Kidney (tissue), 14 donors: ENCODE data around the gene DPP10. TPM values are rescaled to one million over a fixed set of nuclear protein-coding genes. Genes with fewer than 3 reads are reported as not detected.

ENCODE experiments used
- DNase-seq, 5 donors: peaks; one replicate each; pipeline ENCODE4 v3.0.0-alpha.2; 2013 to 2020
- FAIRE-seq: peaks from 2 replicates; lab custom pipeline; 2012; peaks lifted over from hg19 to GRCh38; lab: Jason Lieb, UNC
- H3K27ac ChIP-seq, 2 donors: one replicate each; pipeline ENCODE4 v1.7.0; 2013; ENCODE audit warnings: low read depth in 2 of 2, low read length in 2 of 2, inconsistent platforms in 1 of 2
- H3K27me3 ChIP-seq: one replicate; pipeline ENCODE4 v1.7.1; 2013; ENCODE audit warnings: low read length, inconsistent platforms; ENCODE audit not compliant: control insufficient read depth, insufficient read depth
- H3K36me3 ChIP-seq, 3 donors: one replicate each; pipeline versions ENCODE4 v1.7.0 to v1.7.1; 2013; ENCODE audit warnings: low read length in 3 of 3, control low read depth in 1 of 3, inconsistent platforms in 1 of 3; ENCODE audit not compliant: insufficient read depth in 3 of 3, control insufficient read depth in 2 of 3
- H3K4me1 ChIP-seq, 3 donors: one replicate each; pipeline versions ENCODE4 v1.7.0 to v1.7.1; 2013; ENCODE audit warnings: low read length in 3 of 3, inconsistent platforms in 1 of 3, low read depth in 1 of 3; ENCODE audit not compliant: control insufficient read depth in 2 of 3, insufficient read depth in 2 of 3
- H3K4me3 ChIP-seq, 3 donors: one replicate each; pipeline versions ENCODE4 v1.7.0 to v1.8.1; 2013; ENCODE audit warnings: low read length in 3 of 3, control low read depth in 1 of 3, inconsistent platforms in 1 of 3
- H3K9ac ChIP-seq, 3 donors: one replicate each; pipeline versions ENCODE4 v1.7.0 to v1.7.1; 2013; ENCODE audit warnings: low read length in 3 of 3, control low read depth in 1 of 3, inconsistent platforms in 1 of 3
- H3K9me3 ChIP-seq, 3 donors: one replicate each; pipeline versions ENCODE4 v1.7.0 to v1.7.1; 2013; ENCODE audit warnings: low read length in 3 of 3, control low read depth in 1 of 3, inconsistent platforms in 1 of 3; ENCODE audit not compliant: control insufficient read depth in 2 of 3, insufficient read depth in 1 of 3
- CTCF ChIP-seq: IDR thresholded peaks from 3 replicates; pipeline ENCODE4 v1.5.1; 2012; ENCODE audit warnings: mild to moderate bottlenecking, moderate library complexity, borderline replicate concordance; ENCODE audit not compliant: insufficient read depth; ENCODE audit errors: extremely low read depth
- intact Hi-C: fragments of 100-400 bp; cut with DNase I; formaldehyde crosslinking; loops from one replicate; pipeline ENCODE4 v1.11.1; 2022
- polyA plus RNA-seq: library from polyadenylated mRNA; stranded (reverse); fragments of 350-450 nt; fragmentation: Illumina TruSeq; extraction: RNeasy Lipid Tissue Mini Kit (QIAGEN cat#74804); gene quantifications from one replicate; pipeline ENCODE4 v1.2.3, GENCODE V29; 2014; ENCODE audit warnings: low read depth, low replicate concordance; ENCODE audit not compliant: insufficient read depth
- total RNA-seq: library from RNA; stranded (reverse); fragmentation: NEBNext Ultra II Directional; extraction: Animal tissue kit (Norgen Biotek cat#: 25700); gene quantifications from one replicate; pipeline ENCODE4 v1.2.1, GENCODE V29; 2021
- donor health status: control.
- donor health status: control.
- donor health status: control.
- donor health status: control.
- donor health status: control.
- donor health status: DM: yes; HTN: yes; CAD: no.
- donor health status: Normal renal cell carcinoma (clear cell type).

DPP10 gene
- total and polyA plus RNA-seq, 2 donors from 2014 or later = 0.67 TPM; not detected in 1

- intact Hi-C loops = no loop called here
- H3K4me3 ChIP-seq = no peak overlapping the region
- no peak for DNase-seq
Observed at GRCh38 chr2:114699423-114699944, 257.0 kb downstream of the DPP10 start.

GRCh38 chr2:114700440-114700839 is 258.0 kb downstream of the DPP10 start:
- DNase-seq (no peak), FAIRE-seq (no peak)
- Histone ChIP-seq H3K4me3 (no peak overlapping the region), H3K9ac (no peak overlapping the region), H3K4me1 (no peaks in the 10 kb centered on the region), H3K27me3 (no peaks in the 10 kb centered on the region), H3K36me3 (no peaks in the 10 kb centered on the region), H3K9me3 (peaks cover 0 to 5% (median 0%) of the 10 kb centered on the region in 3 donors), H3K27ac (no peak overlapping the region)
- intact Hi-C loops = no loop called here
- no peak for TF ChIP-seq CTCF

More at GRCh38 chr2:114699423-114699944, 257.0 kb downstream of the DPP10 start:
- no peaks in the 10 kb centered on the region for H3K4me1 ChIP-seq
- no peaks in the 10 kb centered on the region for H3K27me3 ChIP-seq
- no peaks in the 10 kb centered on the region for H3K9me3 ChIP-seq
- H3K27ac ChIP-seq = no peak overlapping the region
- no peak for FAIRE-seq
- TF ChIP-seq CTCF = no peak
- H3K9ac ChIP-seq = no peak overlapping the region
- no peaks in the 10 kb centered on the region for H3K36me3 ChIP-seq

GRCh38 chr2:114709936-114710850 is 267.8 kb downstream of the DPP10 start:
- no peak overlapping the region for H3K9ac ChIP-seq
- DNase-seq = no peak
- FAIRE-seq = no peak
- TF ChIP-seq CTCF = no peak
- no peak overlapping the region for H3K4me3 ChIP-seq
- H3K4me1 ChIP-seq = no peaks in the 10 kb centered on the region
- no peaks in the 10 kb centered on the region for H3K27me3 ChIP-seq
- no peak overlapping the region for H3K27ac ChIP-seq
- intact Hi-C loops = no loop called here
- H3K9me3 ChIP-seq = no peaks in the 10 kb centered on the region
- no peaks in the 10 kb centered on the region for H3K36me3 ChIP-seq
